Colonic mucosa (tissue), 4 donors: Measurements from ENCODE around the gene CDH5. TPM values are rescaled to one million over a fixed set of nuclear protein-coding genes. Genes with fewer than 3 reads are reported as not detected.

Experiments used
- DNase-seq: peaks from one replicate; pipeline ENCODE4 v3.0.0-alpha.2; 2020
- H3K27ac ChIP-seq: fragments of 200-600 bp; one replicate; pipeline ENCODE4 v1.8.0; 2021
- H3K27me3 ChIP-seq: fragments of 200-600 bp; one replicate; pipeline ENCODE4 v1.8.0; 2021
- H3K36me3 ChIP-seq: fragments of 200-600 bp; one replicate; pipeline ENCODE4 v1.8.0; 2021
- H3K4me1 ChIP-seq: fragments of 200-600 bp; one replicate; pipeline ENCODE4 v1.8.0; 2021; ENCODE audit warnings: mild to moderate bottlenecking
- H3K4me3 ChIP-seq: fragments of 200-600 bp; one replicate; pipeline ENCODE4 v1.8.0; 2021
- H3K9ac ChIP-seq, 2 donors: one replicate each; pipeline ENCODE4 v1.7.0; 2013; ENCODE audit warnings: control low read depth in 2 of 2, low read depth in 2 of 2, low read length in 2 of 2
- H3K9me3 ChIP-seq: fragments of 200-600 bp; one replicate; pipeline ENCODE4 v1.8.0; 2021
- CTCF ChIP-seq: fragments of 200-600 bp; IDR thresholded peaks from one replicate; pipeline ENCODE4 v1.8.0; 2022; ENCODE audit warnings: antibody characterized with exemption, mild to moderate bottlenecking
- intact Hi-C: fragments of 100-400 bp; cut with DNase I; formaldehyde crosslinking; loops from one replicate; pipeline ENCODE4 v1.14.1; 2022
- total RNA-seq, 2 donors: library from RNA; stranded (reverse); fragmentation: NEBNext Ultra II Directional in 1 of 2; extraction: Animal tissue kit (Norgen Biotek cat#: 25700) in 1 of 2; gene quantifications; one replicate each; pipeline ENCODE4 v1.2.1, GENCODE V29; 2021
- donor health status: healthy.
- donor health status: DM: no; HTN: no; CAD: no.
- donor health status: DM: no; HTN: no; CAD: no.

The CDH5 gene
- total RNA-seq, 2 donors from 2014 or later: 4.4 to 15.2 TPM

- H3K36me3 ChIP-seq: no peaks in the 10 kb centered on the region
- no peaks in the 10 kb centered on the region for H3K27me3 ChIP-seq
- intact Hi-C loops: no loop called here
- H3K27ac ChIP-seq: no peak overlapping the region
- no peaks in the 10 kb centered on the region for H3K4me1 ChIP-seq
- no peak for DNase-seq
- H3K4me3 ChIP-seq: no peak overlapping the region
- H3K9me3 ChIP-seq: no peaks in the 10 kb centered on the region
- no peak for TF ChIP-seq CTCF
- no peak overlapping the region for H3K9ac ChIP-seq
These were observed 74.5 kb downstream of the CDH5 start for GRCh38 chr16:66440970-66441369.

- H3K9ac ChIP-seq: no peak overlapping the region
- no peak for TF ChIP-seq CTCF
- no peaks in the 10 kb centered on the region for H3K36me3 ChIP-seq
- no peaks in the 10 kb centered on the region for H3K9me3 ChIP-seq
- H3K27me3 ChIP-seq: no peaks in the 10 kb centered on the region
- DNase-seq: no peak
- intact Hi-C loops: no loop called here
- no peak overlapping the region for H3K4me3 ChIP-seq
- H3K27ac ChIP-seq: no peak overlapping the region
- H3K4me1 ChIP-seq: no peaks in the 10 kb centered on the region
These were observed 75.3 kb downstream of the CDH5 start for GRCh38 chr16:66441586-66442375.

- no peaks in the 10 kb centered on the region for H3K9me3 ChIP-seq
- H3K4me1 ChIP-seq: no peaks in the 10 kb centered on the region
- H3K27me3 ChIP-seq: no peaks in the 10 kb centered on the region
- TF ChIP-seq CTCF: no peak
- no peak overlapping the region for H3K9ac ChIP-seq
- no peak for DNase-seq
- H3K36me3 ChIP-seq: no peaks in the 10 kb centered on the region
- H3K4me3 ChIP-seq: no peak overlapping the region
- intact Hi-C loops: no loop called here
- H3K27ac ChIP-seq: no peak overlapping the region
These were observed 76.2 kb downstream of the CDH5 start for GRCh38 chr16:66442502-66443268.

- Histone ChIP-seq H3K27ac (no peak overlapping the region), H3K27me3 (no peaks in the 10 kb centered on the region), H3K4me3 (no peak overlapping the region), H3K36me3 (no peaks in the 10 kb centered on the region), H3K4me1 (no peaks in the 10 kb centered on the region), H3K9me3 (no peaks in the 10 kb centered on the region), H3K9ac (no peak overlapping the region)
- intact Hi-C loops: no loop called here
- no peak for TF ChIP-seq CTCF
- DNase-seq: no peak
These were observed 76.8 kb downstream of the CDH5 start for GRCh38 chr16:66443269-66443652.

GRCh38 chr16:66444049-66444481 is 77.6 kb downstream of the CDH5 start:
- Histone ChIP-seq H3K4me1 (no peaks in the 10 kb centered on the region), H3K9me3 (no peaks in the 10 kb centered on the region), H3K4me3 (no peak overlapping the region), H3K36me3 (no peaks in the 10 kb centered on the region), H3K27me3 (no peaks in the 10 kb centered on the region), H3K9ac (no peak overlapping the region), H3K27ac (no peak overlapping the region)
- TF ChIP-seq CTCF: no peak
- DNase-seq: no peak
- intact Hi-C loops: no loop called here
